Sigmoid colon (tissue), 7 donors: ENCODE results near the gene ARHGAP8. TPM values are rescaled to one million over a fixed set of nuclear protein-coding genes. Genes with fewer than 3 reads are reported as not detected.

ENCODE experiments used
- DNase-seq: peaks from one replicate; pipeline ENCODE4 v3.0.0-alpha.2; 2019
- H3K27ac ChIP-seq, 4 donors: fragments of 200-600 bp; sonication (generic); one replicate each; pipeline ENCODE4 v1.5.1; 2016 to 2019; ENCODE audit warnings: mild to moderate bottlenecking in 1 of 4
- H3K27me3 ChIP-seq, 3 donors: fragments of 200-600 bp; sonication (generic); one replicate each; pipeline ENCODE4 v1.5.1; 2019; ENCODE audit warnings: mild to moderate bottlenecking in 1 of 3
- H3K36me3 ChIP-seq, 4 donors: fragments of 200-600 bp; sonication (generic); one replicate each; pipeline ENCODE4 v1.5.1; 2016 to 2019
- H3K4me1 ChIP-seq, 4 donors: fragments of 200-600 bp; sonication (generic); one replicate each; pipeline ENCODE4 v1.5.1; 2017 to 2019
- H3K4me3 ChIP-seq, 4 donors: fragments of 200-600 bp; sonication (generic); one replicate each; pipeline ENCODE4 v1.5.1; 2017 to 2019; ENCODE audit warnings: mild to moderate bottlenecking in 2 of 4, moderate library complexity in 1 of 4
- H3K9me3 ChIP-seq, 4 donors: fragments of 200-600 bp in 3 of 4; sonication (generic) in 3 of 4; one replicate each; pipeline versions ENCODE4 v1.5.1 to v1.6.1; 2013 to 2019
- CTCF ChIP-seq, 4 experiments: fragments of 450-650 bp in 3 of 4; fragments of 200-600 bp in 1 of 4; IDR thresholded peaks; one replicate each; pipeline ENCODE4 v1.5.1; 2016 to 2019; ENCODE audit warnings: antibody characterized with exemption in 4 of 4, mild to moderate bottlenecking in 3 of 4, moderate library complexity in 2 of 4
- EP300 ChIP-seq, 4 donors: sonication (generic); formaldehyde crosslinking; IDR thresholded peaks; one replicate each; pipeline ENCODE4 v1.6.1; 2017; ENCODE audit warnings: antibody characterized with exemption in 4 of 4
- POLR2A ChIP-seq, 2 donors: fragments of 450-650 bp; IDR thresholded peaks; one replicate each; pipeline ENCODE4 v1.6.1; 2016; ENCODE audit warnings: antibody characterized with exemption in 2 of 2, mild to moderate bottlenecking in 2 of 2, moderate library complexity in 2 of 2
- POLR2AphosphoS5 ChIP-seq, 4 donors: sonication (generic); formaldehyde crosslinking; IDR thresholded peaks; one replicate each; pipeline ENCODE4 v1.6.1; 2017; ENCODE audit warnings: antibody characterized with exemption in 4 of 4
- WGBS, 2 donors: extraction: QIAGEN DNeasy Blood & Tissue Kit; methylation state at CpG; one replicate each; pipeline ENCODE4 v1.1.7; 2013; 5-methylcytosine and 5-hydroxymethylcytosine counted together
- intact Hi-C: fragments of 100-400 bp; cut with DNase I; formaldehyde crosslinking; loops from one replicate; pipeline ENCODE4 v1.15.1; 2023
- polyA plus RNA-seq, 3 donors: library from polyadenylated mRNA; stranded (reverse); fragments of 200-250 nt; gene quantifications; one replicate each; pipeline ENCODE4 v1.2.3, GENCODE V29; 2013
- total RNA-seq, 4 donors: library from RNA; depleted of rRNA; stranded (reverse); fragments of >200 nt; gene quantifications; one replicate each; pipeline ENCODE4 v1.1.0, GENCODE V29; 2016
- donor health status: healthy with polysubstance abuse.
- donor health status: Bipolar disorder and iron deficiency.
- donor health status: healthy.

Gene ARHGAP8
- total and polyA plus RNA-seq, 7 donors: 0.66 to 30.9 (median 6.0) TPM; not detected in 1

GRCh38 chr22:44890416-44891292 is 138.3 kb downstream of the ARHGAP8 start:
- Histone ChIP-seq H3K36me3 (no peaks in the 10 kb centered on the region), H3K9me3 (no peaks in the 10 kb centered on the region), H3K4me3 (no peak overlapping the region), H3K4me1 (no peaks in the 10 kb centered on the region), H3K27ac (no peak overlapping the region), H3K27me3 (no peaks in the 10 kb centered on the region)
- WGBS, 2 donors: 81 to 85% methylated on average over 20 of the region's 20 CpGs
- no peak for TF ChIP-seq POLR2A (IDR thresholded peaks at IDR 0.05)
- no peak for TF ChIP-seq POLR2AphosphoS5 (IDR thresholded peaks at IDR 0.05)
- no peak for TF ChIP-seq EP300 (IDR thresholded peaks at IDR 0.05)
- no peak for TF ChIP-seq CTCF (IDR thresholded peaks at IDR 0.05)
- intact Hi-C loops: no loop called here
- DNase-seq: no peak

- H3K27me3 ChIP-seq: no peaks in the 10 kb centered on the region
- intact Hi-C loops: no loop called here
- H3K27ac ChIP-seq: no peak overlapping the region
- WGBS, 2 donors: 58 to 82% methylated on average over 11 of the region's 11 CpGs
- H3K4me1 ChIP-seq: no peaks in the 10 kb centered on the region
- DNase-seq: no peak
- no peaks in the 10 kb centered on the region for H3K36me3 ChIP-seq
- TF ChIP-seq POLR2AphosphoS5 (IDR thresholded peaks at IDR 0.05) (no peak), POLR2A (IDR thresholded peaks at IDR 0.05) (no peak), EP300 (IDR thresholded peaks at IDR 0.05) (no peak), CTCF (IDR thresholded peaks at IDR 0.05) (no peak)
- no peak overlapping the region for H3K4me3 ChIP-seq
- no peaks in the 10 kb centered on the region for H3K9me3 ChIP-seq
These were observed 138.9 kb downstream of the ARHGAP8 start for GRCh38 chr22:44891293-44891747.

- Histone ChIP-seq H3K36me3 (no peaks in the 10 kb centered on the region), H3K9me3 (no peaks in the 10 kb centered on the region), H3K27ac (no peak overlapping the region), H3K4me1 (no peaks in the 10 kb centered on the region), H3K4me3 (no peak overlapping the region), H3K27me3 (no peaks in the 10 kb centered on the region)
- TF ChIP-seq CTCF (IDR thresholded peaks at IDR 0.05): no peak
- TF ChIP-seq EP300 (IDR thresholded peaks at IDR 0.05): no peak
- no peak for TF ChIP-seq POLR2A (IDR thresholded peaks at IDR 0.05)
- TF ChIP-seq POLR2AphosphoS5 (IDR thresholded peaks at IDR 0.05): no peak
- 82 to 90% methylated on average over 11 of the region's 11 CpGs for WGBS, 2 donors
- intact Hi-C loops: no loop called here
- no peak for DNase-seq
These were observed 139.4 kb downstream of the ARHGAP8 start for GRCh38 chr22:44891791-44892190.

GRCh38 chr22:44892243-44892642 is 139.9 kb downstream of the ARHGAP8 start:
- no peak overlapping the region for H3K4me3 ChIP-seq
- no peak for TF ChIP-seq POLR2AphosphoS5 (IDR thresholded peaks at IDR 0.05)
- H3K36me3 ChIP-seq: no peaks in the 10 kb centered on the region
- H3K9me3 ChIP-seq: no peaks in the 10 kb centered on the region
- H3K27me3 ChIP-seq: no peaks in the 10 kb centered on the region
- H3K27ac ChIP-seq: no peak overlapping the region
- H3K4me1 ChIP-seq: no peaks in the 10 kb centered on the region
- 77 to 80% methylated on average over 13 of the region's 13 CpGs for WGBS, 2 donors
- no peak for DNase-seq
- intact Hi-C loops: no loop called here

GRCh38 chr22:44892803-44893730 is 140.7 kb downstream of the ARHGAP8 start:
- no peak for DNase-seq
- no peak for TF ChIP-seq EP300 (IDR thresholded peaks at IDR 0.05)
- TF ChIP-seq CTCF (IDR thresholded peaks at IDR 0.05): no peak
- no peak for TF ChIP-seq POLR2AphosphoS5 (IDR thresholded peaks at IDR 0.05)
- Histone ChIP-seq H3K36me3 (no peaks in the 10 kb centered on the region), H3K4me3 (no peak overlapping the region), H3K9me3 (no peaks in the 10 kb centered on the region), H3K27me3 (no peaks in the 10 kb centered on the region), H3K4me1 (no peaks in the 10 kb centered on the region), H3K27ac (no peak overlapping the region)
- intact Hi-C loops: no loop called here
- WGBS, 2 donors: 77 to 84% methylated on average over 20 of the region's 20 CpGs
